ENCODE measurements around the gene MAST4.
"Not testable (repeated sequence)": the region's sequence is repeated elsewhere in the genome, so short reads cannot be mapped to it uniquely, and the experiment has no call there.

Gene MAST4

GRCh38 chr5:67123819-67124218 is 527.6 kb downstream of the MAST4 start:
- DNase-seq (ENCODE audit: low read depth in 2 of 2): no peak

GRCh38 chr5:67124556-67124955 is 528.4 kb downstream of the MAST4 start:
- DNase-seq (ENCODE audit: low read depth in 2 of 2): no peak

- not testable (repeated sequence) for DNase-seq (ENCODE audit: low read depth in 2 of 2)
Measured at GRCh38 chr5:67127347-67127895, 531.2 kb downstream of the MAST4 start.

- no peak for DNase-seq (ENCODE audit: low read depth in 2 of 2)
Measured at GRCh38 chr5:67129768-67130167, 533.6 kb downstream of the MAST4 start.

- DNase-seq (ENCODE audit: low read depth in 2 of 2): no peak
Measured at GRCh38 chr5:67133217-67133616, 537.0 kb downstream of the MAST4 start.

- no peak for DNase-seq (ENCODE audit: low read depth in 2 of 2)
Measured at GRCh38 chr5:67133776-67134175, 537.6 kb downstream of the MAST4 start.

GRCh38 chr5:67135381-67135984 is 539.3 kb downstream of the MAST4 start:
- DNase-seq (ENCODE audit: low read depth in 2 of 2): no peak

- DNase-seq (ENCODE audit: low read depth in 2 of 2): no peak
Measured at GRCh38 chr5:67139030-67139429, 542.8 kb downstream of the MAST4 start.

- DNase-seq (ENCODE audit: low read depth in 2 of 2): no peak
Measured at GRCh38 chr5:67140413-67140812, 544.2 kb downstream of the MAST4 start.

- no peak for DNase-seq (ENCODE audit: low read depth in 2 of 2)
Measured at GRCh38 chr5:67141644-67142043, 545.5 kb downstream of the MAST4 start.

GRCh38 chr5:67142816-67143215 is 546.6 kb downstream of the MAST4 start:
- DNase-seq (ENCODE audit: low read depth in 2 of 2): no peak

GRCh38 chr5:67143549-67143948 is 547.4 kb downstream of the MAST4 start:
- no peak for DNase-seq (ENCODE audit: low read depth in 2 of 2)

- DNase-seq (ENCODE audit: low read depth in 2 of 2): no peak
Measured at GRCh38 chr5:67144183-67144639, 548.0 kb downstream of the MAST4 start.

- no peak for DNase-seq (ENCODE audit: low read depth in 2 of 2)
Measured at GRCh38 chr5:67146574-67146973, 550.4 kb downstream of the MAST4 start.

- no peak for DNase-seq (ENCODE audit: low read depth in 2 of 2)
Measured at GRCh38 chr5:67146981-67147380, 550.8 kb downstream of the MAST4 start.

GRCh38 chr5:67147760-67148159 is 551.6 kb downstream of the MAST4 start:
- DNase-seq (ENCODE audit: low read depth in 2 of 2): no peak

- DNase-seq (ENCODE audit: low read depth in 2 of 2): no peak
Measured at GRCh38 chr5:67149057-67149950, 553.1 kb downstream of the MAST4 start.

GRCh38 chr5:67149951-67150523 is 553.8 kb downstream of the MAST4 start:
- DNase-seq (ENCODE audit: low read depth in 2 of 2): no peak

GRCh38 chr5:67152400-67152799 is 556.2 kb downstream of the MAST4 start:
- no peak for DNase-seq (ENCODE audit: low read depth in 2 of 2)

GRCh38 chr5:67153292-67153691 is 557.1 kb downstream of the MAST4 start:
- no peak for DNase-seq (ENCODE audit: low read depth in 2 of 2)

GRCh38 chr5:67154556-67155206 is 558.5 kb downstream of the MAST4 start:
- no peak for DNase-seq (ENCODE audit: low read depth in 2 of 2)

All from stimulated activated CD4-positive, alpha-beta T cell treated with anti-CD3 and anti-CD28 coated beads, Interleukin-1b, Interleukin-23, amount 100 ng/mL, for 4 hours (primary cell).